Measurements from ENCODE around the gene CWH43.

GRCh38 chr4:49018718-49019295 lies 32.7 kb downstream of the CWH43 start:
- TF ChIP-seq, protein P1, sequence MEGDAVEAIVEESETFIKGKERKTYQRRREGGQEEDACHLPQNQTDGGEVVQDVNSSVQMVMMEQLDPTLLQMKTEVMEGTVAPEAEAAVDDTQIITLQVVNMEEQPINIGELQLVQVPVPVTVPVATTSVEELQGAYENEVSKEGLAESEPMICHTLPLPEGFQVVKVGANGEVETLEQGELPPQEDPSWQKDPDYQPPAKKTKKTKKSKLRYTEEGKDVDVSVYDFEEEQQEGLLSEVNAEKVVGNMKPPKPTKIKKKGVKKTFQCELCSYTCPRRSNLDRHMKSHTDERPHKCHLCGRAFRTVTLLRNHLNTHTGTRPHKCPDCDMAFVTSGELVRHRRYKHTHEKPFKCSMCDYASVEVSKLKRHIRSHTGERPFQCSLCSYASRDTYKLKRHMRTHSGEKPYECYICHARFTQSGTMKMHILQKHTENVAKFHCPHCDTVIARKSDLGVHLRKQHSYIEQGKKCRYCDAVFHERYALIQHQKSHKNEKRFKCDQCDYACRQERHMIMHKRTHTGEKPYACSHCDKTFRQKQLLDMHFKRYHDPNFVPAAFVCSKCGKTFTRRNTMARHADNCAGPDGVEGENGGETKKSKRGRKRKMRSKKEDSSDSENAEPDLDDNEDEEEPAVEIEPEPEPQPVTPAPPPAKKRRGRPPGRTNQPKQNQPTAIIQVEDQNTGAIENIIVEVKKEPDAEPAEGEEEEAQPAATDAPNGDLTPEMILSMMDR (IDR thresholded peaks at IDR 0.05; ENCODE audit: extremely low read depth in 1 of 2, insufficient read depth in 1 of 2, low read depth in 1 of 2, low read length in 2 of 2): no peak
- TF ChIP-seq JUN (IDR thresholded peaks at IDR 0.05; ENCODE audit: borderline replicate concordance, insufficient read depth, insufficient read length, low read depth) (no peak), EZH2 (IDR thresholded peaks at IDR 0.05; ENCODE audit: borderline replicate concordance, low read depth, low read length, severe bottlenecking) (no peak), POLR2A (IDR thresholded peaks at IDR 0.05; ENCODE audit: low read depth, low read length) (no peak), POLR2AphosphoS5 (IDR thresholded peaks at IDR 0.05; ENCODE audit: insufficient read depth, low read depth, low read length) (no peak), FOS (IDR thresholded peaks at IDR 0.05; ENCODE audit: borderline replicate concordance, insufficient read depth, low read length) (no peak)
- TF ChIP-seq, protein P2, sequence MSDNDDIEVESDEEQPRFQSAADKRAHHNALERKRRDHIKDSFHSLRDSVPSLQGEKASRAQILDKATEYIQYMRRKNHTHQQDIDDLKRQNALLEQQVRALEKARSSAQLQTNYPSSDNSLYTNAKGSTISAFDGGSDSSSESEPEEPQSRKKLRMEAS (IDR thresholded peaks at IDR 0.05; ENCODE audit: insufficient read depth, insufficient read length): no peak
